ENCODE data around the gene ST6GALNAC6. TPM values are rescaled to one million over a fixed set of nuclear protein-coding genes. Genes with fewer than 3 reads are reported as not detected.

ST6GALNAC6 gene
- total RNA-seq, 1 experiment from 2014 or later, result 16.5 TPM

DNA sequence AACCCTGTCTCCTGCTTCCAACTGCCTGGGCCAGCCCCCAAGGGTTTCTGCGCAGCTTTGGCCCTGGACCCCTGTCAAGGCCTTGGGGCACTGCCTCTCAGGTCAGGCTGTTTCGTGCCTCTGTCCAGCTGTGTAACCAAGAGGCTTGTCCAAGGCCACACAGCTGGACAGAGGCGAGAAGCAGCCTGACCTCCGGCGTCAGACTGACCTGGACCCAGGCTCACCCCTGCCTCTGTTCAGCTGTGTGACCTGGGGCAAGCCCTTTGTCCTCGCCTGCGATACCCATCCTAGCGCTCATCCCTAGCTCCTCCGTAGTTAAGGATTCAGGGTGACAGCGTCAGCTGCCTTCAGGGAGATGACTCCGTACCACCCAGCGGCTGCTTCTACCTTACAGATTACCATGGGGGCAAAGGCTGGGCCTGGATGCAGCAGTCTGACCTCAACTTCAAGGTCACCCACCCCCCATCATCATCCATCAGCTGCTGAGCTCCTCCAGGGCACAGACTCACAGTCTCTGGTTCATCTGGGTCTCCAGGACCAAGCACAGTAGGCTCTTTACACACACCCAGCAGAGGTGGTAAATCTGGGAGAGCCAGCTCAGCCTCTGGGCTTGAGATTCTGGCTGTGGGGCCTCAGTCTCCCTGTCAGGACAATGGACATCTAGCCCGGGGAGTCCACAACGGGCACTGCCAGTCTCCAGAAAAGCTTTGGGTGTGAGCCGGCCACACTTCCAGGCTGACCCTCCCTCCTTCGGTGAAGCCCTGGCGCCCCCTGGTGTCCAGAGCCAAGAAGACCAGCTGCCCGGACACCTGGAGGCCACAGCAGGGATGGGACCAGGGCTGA is 29.9 kb downstream of the ST6GALNAC6 start:
- H3K27me3 Mint-ChIP-seq (ENCODE audit: insufficient read depth, unreplicated experiment), result no peaks in the 10 kb centered on the region
- no peak overlapping the region for H3K4me3 Mint-ChIP-seq (ENCODE audit: unreplicated experiment)
- TF ChIP-seq, protein P1, sequence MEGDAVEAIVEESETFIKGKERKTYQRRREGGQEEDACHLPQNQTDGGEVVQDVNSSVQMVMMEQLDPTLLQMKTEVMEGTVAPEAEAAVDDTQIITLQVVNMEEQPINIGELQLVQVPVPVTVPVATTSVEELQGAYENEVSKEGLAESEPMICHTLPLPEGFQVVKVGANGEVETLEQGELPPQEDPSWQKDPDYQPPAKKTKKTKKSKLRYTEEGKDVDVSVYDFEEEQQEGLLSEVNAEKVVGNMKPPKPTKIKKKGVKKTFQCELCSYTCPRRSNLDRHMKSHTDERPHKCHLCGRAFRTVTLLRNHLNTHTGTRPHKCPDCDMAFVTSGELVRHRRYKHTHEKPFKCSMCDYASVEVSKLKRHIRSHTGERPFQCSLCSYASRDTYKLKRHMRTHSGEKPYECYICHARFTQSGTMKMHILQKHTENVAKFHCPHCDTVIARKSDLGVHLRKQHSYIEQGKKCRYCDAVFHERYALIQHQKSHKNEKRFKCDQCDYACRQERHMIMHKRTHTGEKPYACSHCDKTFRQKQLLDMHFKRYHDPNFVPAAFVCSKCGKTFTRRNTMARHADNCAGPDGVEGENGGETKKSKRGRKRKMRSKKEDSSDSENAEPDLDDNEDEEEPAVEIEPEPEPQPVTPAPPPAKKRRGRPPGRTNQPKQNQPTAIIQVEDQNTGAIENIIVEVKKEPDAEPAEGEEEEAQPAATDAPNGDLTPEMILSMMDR (IDR thresholded peaks at IDR 0.05; ENCODE audit: unreplicated experiment), result peak; percentile 86
- peaks cover 13% of the 10 kb centered on the region for H3K36me3 Mint-ChIP-seq (ENCODE audit: insufficient read depth, unreplicated experiment)
- H3K9me3 Mint-ChIP-seq (ENCODE audit: unreplicated experiment), result no peaks in the 10 kb centered on the region
- no peak overlapping the region for H3K27ac Mint-ChIP-seq (ENCODE audit: low read depth, unreplicated experiment)
- CTCF ChIA-PET, result interaction anchor here (0.6 to 2.9 kb wide), 38 partner anchors 9 to 687 kb away, joined by 3 to 19 read pairs (median 4); partner anchors contain the start of genes ENG, STXBP1 and TOR2A
- POLR2A ChIA-PET, result interaction anchor here (0.8 to 1.6 kb wide), 7 partner anchors 30 to 135 kb away, joined by 3 to 9 read pairs (median 4); partner anchors contain the start of genes CDK9, ST6GALNAC6 and TOR2A
- no peaks in the 10 kb centered on the region for H3K4me1 Mint-ChIP-seq (ENCODE audit: insufficient read depth, unreplicated experiment)
- DNase-seq (ENCODE audit: unreplicated experiment), result peak; percentile 89
- BruUV-seq (replicated peaks), result no TSS peak
- intact Hi-C loops (cut with micrococcal nuclease), result loop anchor here (1.0 to 5.0 kb wide), 4 partner anchors 67 to 279 kb away; partner anchors contain the start of genes CDK9, FPGS and TOR2A

DNA sequence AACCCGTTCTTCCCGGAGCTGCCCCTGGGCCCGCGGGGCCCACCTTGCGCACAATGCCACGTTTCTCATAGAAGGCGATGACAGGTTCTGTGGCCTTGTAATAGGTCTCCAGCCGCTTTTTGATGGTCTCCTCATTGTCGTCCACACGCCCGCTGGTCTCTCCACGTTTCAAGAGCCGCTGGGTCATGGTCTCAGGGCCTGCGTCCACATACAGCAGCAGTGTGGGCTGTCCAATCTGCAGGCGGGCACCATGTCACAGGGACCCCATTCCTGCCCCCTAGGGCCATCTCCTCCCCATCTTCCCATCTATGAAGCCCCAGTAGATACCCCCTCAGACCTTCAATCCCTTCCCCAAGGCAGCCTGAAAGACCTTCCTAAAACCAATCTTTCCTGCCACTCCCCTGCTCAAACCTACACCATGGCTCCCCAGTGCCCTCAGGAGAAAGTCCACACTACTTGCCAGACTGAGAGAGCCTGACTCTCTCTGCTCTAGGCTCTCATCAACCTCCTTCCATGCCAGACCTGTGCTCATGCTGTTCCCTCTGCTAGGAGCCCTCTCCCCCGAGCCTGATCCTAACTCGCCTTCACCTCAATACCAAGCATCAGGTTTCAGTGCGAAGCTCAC is 31.0 kb downstream of the ST6GALNAC6 start:
- TF ChIP-seq, protein P1 (IDR thresholded peaks at IDR 0.05; ENCODE audit: unreplicated experiment), result no peak
- Mint-ChIP-seq H3K9me3 (ENCODE audit: unreplicated experiment) (no peaks in the 10 kb centered on the region), H3K4me3 (ENCODE audit: unreplicated experiment) (no peak overlapping the region), H3K4me1 (ENCODE audit: insufficient read depth, unreplicated experiment) (no peaks in the 10 kb centered on the region), H3K27ac (ENCODE audit: low read depth, unreplicated experiment) (no peak overlapping the region), H3K27me3 (ENCODE audit: insufficient read depth, unreplicated experiment) (no peaks in the 10 kb centered on the region), H3K36me3 (ENCODE audit: insufficient read depth, unreplicated experiment) (peaks cover 13% of the 10 kb centered on the region)
- ChIA-PET CTCF (interaction anchor here (0.5 to 2.9 kb wide), 11 partner anchors 13 to 256 kb away, joined by 3 to 17 read pairs (median 5); partner anchors contain the start of genes ENG, STXBP1 and TOR2A), POLR2A (no interaction called here)
- no TSS peak for BruUV-seq (replicated peaks)
- DNase-seq (ENCODE audit: unreplicated experiment), result no peak
- intact Hi-C loops (cut with micrococcal nuclease), result loop anchor here (5.0 kb wide), 1 partner anchor 66 kb away; the partner anchor contains the start of gene FPGS

DNA sequence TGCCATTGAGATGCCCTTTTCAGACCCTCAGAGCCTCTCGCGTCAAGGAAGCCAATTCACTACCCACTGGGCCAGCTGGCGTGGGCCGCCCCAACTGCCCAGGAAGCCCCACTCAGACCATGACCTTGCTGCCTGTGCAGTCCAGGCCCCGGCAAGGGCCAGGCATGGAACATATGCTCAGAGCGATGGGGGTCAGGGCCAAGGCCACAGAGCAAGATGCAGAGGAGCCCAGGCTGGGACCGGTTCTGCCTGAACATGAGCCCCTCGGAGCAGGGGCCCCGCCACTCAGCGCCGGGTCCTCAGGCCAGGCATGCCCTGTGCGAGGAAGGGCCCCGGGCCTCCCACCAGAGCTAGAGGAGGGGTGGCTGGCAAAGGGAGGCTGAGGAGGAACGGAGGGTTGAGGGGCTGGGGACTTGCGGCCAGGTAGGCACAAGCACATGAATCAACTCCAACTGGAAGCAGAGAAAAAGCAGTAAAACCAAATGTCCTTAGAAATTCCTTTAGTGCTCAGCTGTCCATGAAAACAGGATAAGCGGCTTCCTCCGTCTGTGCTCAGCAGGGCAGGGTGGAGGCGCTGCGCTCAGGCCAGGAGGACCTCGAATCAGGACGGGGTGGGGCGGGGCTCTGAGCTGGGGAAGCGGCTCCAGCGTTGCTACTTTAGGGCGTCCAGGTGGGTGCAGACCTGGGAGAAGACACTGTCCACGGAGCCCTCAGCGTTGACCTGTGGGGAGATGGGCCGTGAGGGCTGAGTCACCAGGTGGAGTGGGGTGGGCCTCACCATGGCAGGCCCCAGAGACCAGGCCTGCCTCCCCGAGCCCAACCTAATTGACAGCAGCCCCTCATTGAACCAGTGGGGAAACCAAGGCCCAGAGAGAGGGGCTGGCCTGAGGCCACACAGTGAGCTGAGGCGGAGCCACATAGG is 31.8 kb downstream of the ST6GALNAC6 start:
- no peak for DNase-seq (ENCODE audit: unreplicated experiment)
- Mint-ChIP-seq H3K4me1 (ENCODE audit: insufficient read depth, unreplicated experiment) (no peaks in the 10 kb centered on the region), H3K9me3 (ENCODE audit: unreplicated experiment) (no peaks in the 10 kb centered on the region), H3K36me3 (ENCODE audit: insufficient read depth, unreplicated experiment) (peaks cover 13% of the 10 kb centered on the region), H3K27ac (ENCODE audit: low read depth, unreplicated experiment) (no peak overlapping the region), H3K27me3 (ENCODE audit: insufficient read depth, unreplicated experiment) (no peaks in the 10 kb centered on the region), H3K4me3 (ENCODE audit: unreplicated experiment) (no peak overlapping the region)
- BruUV-seq (replicated peaks), result no TSS peak
- TF ChIP-seq, protein P1 (IDR thresholded peaks at IDR 0.05; ENCODE audit: unreplicated experiment), result no peak
- intact Hi-C loops (cut with micrococcal nuclease), result loop anchor here (5.0 kb wide), 1 partner anchor 65 kb away; the partner anchor contains the start of gene FPGS
- CTCF ChIA-PET, result interaction anchor here (0.5 to 1.9 kb wide), 3 partner anchors 80 to 132 kb away, joined by 4 to 6 read pairs (median 5); partner anchors contain the start of gene TOR2A
- POLR2A ChIA-PET, result no interaction called here

Data from MCF 10A (cell line).